ENCODE measurements around the gene CRELD2. TPM values are rescaled to one million over a fixed set of nuclear protein-coding genes. Genes with fewer than 3 reads are reported as not detected.

Gene CRELD2
- total and polyA plus RNA-seq, 2 of the 13 experiments (the other 11 are each of a cell fraction or from before 2014, with no cell fraction given), result 17.2 to 44.7 TPM

DNA sequence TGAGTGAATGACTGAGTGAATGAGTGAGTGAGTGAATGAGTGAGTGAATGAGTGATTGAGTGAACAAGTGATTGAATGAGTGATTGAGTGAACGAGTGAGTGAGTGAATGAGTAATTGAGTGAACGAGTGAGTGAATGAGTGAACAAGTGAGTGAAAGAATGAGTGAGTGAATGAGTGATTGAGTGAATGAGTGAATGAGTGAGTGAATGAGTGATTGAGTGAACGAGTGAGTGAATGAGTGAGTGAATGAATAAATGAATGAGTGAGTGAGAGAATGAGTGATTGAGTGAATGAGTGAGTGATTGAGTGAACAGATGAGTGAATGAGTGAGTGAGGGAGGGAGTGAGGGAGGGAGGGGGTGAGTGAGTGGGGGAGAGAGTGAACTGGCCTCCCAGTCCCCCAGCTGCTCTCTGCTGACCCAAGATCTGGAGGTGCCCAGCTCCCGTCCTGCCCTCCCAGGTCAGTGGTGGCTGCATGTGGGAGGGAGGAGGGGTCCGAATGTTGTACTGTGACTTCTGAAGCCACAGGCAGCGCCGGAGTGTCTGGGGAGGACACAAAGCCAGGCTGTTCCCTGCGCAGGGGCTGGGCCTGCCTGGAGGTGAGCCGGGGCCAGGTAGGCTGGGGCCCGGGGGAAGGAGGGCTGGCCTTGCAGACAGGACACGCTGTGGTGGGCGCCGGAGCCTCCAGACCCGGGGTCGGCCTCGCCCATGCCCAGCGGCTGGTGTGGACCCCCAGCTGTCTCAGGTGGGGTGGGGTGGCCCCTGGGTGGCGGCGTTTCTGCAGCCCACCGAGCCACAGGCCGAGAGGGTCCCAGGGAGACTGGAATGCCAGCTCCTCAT lies 24.4 kb downstream of the CRELD2 start (continued):
- TF ChIP-seq CHCHD3 (CRISPR knock-in tag; IDR thresholded peaks at IDR 0.05), result no peak
- 0 out of 2 replicates have a peak, but pooled peaks have one; percentile 34 for TF ChIP-seq PITX1 (CRISPR knock-in tag; IDR thresholded peaks at IDR 0.05)
- TF ChIP-seq, protein P1, sequence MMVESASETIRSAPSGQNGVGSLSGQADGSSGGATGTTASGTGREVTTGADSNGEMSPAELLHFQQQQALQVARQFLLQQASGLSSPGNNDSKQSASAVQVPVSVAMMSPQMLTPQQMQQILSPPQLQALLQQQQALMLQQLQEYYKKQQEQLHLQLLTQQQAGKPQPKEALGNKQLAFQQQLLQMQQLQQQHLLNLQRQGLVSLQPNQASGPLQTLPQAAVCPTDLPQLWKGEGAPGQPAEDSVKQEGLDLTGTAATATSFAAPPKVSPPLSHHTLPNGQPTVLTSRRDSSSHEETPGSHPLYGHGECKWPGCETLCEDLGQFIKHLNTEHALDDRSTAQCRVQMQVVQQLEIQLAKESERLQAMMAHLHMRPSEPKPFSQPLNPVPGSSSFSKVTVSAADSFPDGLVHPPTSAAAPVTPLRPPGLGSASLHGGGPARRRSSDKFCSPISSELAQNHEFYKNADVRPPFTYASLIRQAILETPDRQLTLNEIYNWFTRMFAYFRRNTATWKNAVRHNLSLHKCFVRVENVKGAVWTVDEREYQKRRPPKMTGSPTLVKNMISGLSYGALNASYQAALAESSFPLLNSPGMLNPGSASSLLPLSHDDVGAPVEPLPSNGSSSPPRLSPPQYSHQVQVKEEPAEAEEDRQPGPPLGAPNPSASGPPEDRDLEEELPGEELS (CRISPR knock-in tag; IDR thresholded peaks at IDR 0.05), result peak; percentile 46; the same call in 1 of the 2 replicates
- peak; percentile 53 for TF ChIP-seq TEAD3 (CRISPR knock-in tag; optimal IDR thresholded peaks at IDR 0.05; ENCODE audit: borderline replicate concordance)
- TF ChIP-seq, protein P2, sequence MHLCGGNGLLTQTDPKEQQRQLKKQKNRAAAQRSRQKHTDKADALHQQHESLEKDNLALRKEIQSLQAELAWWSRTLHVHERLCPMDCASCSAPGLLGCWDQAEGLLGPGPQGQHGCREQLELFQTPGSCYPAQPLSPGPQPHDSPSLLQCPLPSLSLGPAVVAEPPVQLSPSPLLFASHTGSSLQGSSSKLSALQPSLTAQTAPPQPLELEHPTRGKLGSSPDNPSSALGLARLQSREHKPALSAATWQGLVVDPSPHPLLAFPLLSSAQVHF (CRISPR knock-in tag; IDR thresholded peaks at IDR 0.05), result no peak
- TF ChIP-seq MYNN (CRISPR knock-in tag; IDR thresholded peaks at IDR 0.05; ENCODE audit: low read depth), result 0 out of 2 replicates have a peak, but pooled peaks have one; percentile 52
- 0 out of 2 replicates have a peak, but pooled peaks have one; percentile 40 for TF ChIP-seq ZNF746 (CRISPR knock-in tag; IDR thresholded peaks at IDR 0.05)
- TF ChIP-seq DNMT1 (CRISPR knock-in tag; IDR thresholded peaks at IDR 0.05), result no peak
- TF ChIP-seq, protein P3, sequence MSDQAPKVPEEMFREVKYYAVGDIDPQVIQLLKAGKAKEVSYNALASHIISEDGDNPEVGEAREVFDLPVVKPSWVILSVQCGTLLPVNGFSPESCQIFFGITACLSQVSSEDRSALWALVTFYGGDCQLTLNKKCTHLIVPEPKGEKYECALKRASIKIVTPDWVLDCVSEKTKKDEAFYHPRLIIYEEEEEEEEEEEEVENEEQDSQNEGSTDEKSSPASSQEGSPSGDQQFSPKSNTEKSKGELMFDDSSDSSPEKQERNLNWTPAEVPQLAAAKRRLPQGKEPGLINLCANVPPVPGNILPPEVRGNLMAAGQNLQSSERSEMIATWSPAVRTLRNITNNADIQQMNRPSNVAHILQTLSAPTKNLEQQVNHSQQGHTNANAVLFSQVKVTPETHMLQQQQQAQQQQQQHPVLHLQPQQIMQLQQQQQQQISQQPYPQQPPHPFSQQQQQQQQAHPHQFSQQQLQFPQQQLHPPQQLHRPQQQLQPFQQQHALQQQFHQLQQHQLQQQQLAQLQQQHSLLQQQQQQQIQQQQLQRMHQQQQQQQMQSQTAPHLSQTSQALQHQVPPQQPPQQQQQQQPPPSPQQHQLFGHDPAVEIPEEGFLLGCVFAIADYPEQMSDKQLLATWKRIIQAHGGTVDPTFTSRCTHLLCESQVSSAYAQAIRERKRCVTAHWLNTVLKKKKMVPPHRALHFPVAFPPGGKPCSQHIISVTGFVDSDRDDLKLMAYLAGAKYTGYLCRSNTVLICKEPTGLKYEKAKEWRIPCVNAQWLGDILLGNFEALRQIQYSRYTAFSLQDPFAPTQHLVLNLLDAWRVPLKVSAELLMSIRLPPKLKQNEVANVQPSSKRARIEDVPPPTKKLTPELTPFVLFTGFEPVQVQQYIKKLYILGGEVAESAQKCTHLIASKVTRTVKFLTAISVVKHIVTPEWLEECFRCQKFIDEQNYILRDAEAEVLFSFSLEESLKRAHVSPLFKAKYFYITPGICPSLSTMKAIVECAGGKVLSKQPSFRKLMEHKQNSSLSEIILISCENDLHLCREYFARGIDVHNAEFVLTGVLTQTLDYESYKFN (CRISPR knock-in tag; conservative IDR thresholded peaks at IDR 0.05), result peak; percentile 60
- TF ChIP-seq, protein P4, sequence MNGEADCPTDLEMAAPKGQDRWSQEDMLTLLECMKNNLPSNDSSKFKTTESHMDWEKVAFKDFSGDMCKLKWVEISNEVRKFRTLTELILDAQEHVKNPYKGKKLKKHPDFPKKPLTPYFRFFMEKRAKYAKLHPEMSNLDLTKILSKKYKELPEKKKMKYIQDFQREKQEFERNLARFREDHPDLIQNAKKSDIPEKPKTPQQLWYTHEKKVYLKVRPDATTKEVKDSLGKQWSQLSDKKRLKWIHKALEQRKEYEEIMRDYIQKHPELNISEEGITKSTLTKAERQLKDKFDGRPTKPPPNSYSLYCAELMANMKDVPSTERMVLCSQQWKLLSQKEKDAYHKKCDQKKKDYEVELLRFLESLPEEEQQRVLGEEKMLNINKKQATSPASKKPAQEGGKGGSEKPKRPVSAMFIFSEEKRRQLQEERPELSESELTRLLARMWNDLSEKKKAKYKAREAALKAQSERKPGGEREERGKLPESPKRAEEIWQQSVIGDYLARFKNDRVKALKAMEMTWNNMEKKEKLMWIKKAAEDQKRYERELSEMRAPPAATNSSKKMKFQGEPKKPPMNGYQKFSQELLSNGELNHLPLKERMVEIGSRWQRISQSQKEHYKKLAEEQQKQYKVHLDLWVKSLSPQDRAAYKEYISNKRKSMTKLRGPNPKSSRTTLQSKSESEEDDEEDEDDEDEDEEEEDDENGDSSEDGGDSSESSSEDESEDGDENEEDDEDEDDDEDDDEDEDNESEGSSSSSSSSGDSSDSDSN (CRISPR knock-in tag; IDR thresholded peaks at IDR 0.05), result peak; percentile 94
- TF ChIP-seq KAT7 (CRISPR knock-in tag; IDR thresholded peaks at IDR 0.05; ENCODE audit: borderline replicate concordance), result 0 out of 2 replicates have a peak, but pooled peaks have one; percentile 59
- TF ChIP-seq, protein P5, sequence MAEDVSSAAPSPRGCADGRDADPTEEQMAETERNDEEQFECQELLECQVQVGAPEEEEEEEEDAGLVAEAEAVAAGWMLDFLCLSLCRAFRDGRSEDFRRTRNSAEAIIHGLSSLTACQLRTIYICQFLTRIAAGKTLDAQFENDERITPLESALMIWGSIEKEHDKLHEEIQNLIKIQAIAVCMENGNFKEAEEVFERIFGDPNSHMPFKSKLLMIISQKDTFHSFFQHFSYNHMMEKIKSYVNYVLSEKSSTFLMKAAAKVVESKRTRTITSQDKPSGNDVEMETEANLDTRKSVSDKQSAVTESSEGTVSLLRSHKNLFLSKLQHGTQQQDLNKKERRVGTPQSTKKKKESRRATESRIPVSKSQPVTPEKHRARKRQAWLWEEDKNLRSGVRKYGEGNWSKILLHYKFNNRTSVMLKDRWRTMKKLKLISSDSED (CRISPR knock-in tag; IDR thresholded peaks at IDR 0.05), result no peak
- no peak for TF ChIP-seq ZFAT (CRISPR knock-in tag; conservative IDR thresholded peaks at IDR 0.05)
- peak; percentile 65; the same call in 1 of the 2 replicates for TF ChIP-seq ZNF710 (CRISPR knock-in tag; IDR thresholded peaks at IDR 0.05; ENCODE audit: borderline replicate concordance)
- TF ChIP-seq ZBTB3 (CRISPR knock-in tag; IDR thresholded peaks at IDR 0.05; ENCODE audit: borderline replicate concordance, low read depth), result peak; percentile 96

Measured in HepG2 (cell line).